ENCODE measurements around the gene UHRF2. TPM values are rescaled to one million over a fixed set of nuclear protein-coding genes. Genes with fewer than 3 reads are reported as not detected.

Gene UHRF2
- total and polyA plus RNA-seq, 2 of the 13 experiments (the other 11 are each of a cell fraction or from before 2014, with no cell fraction given): 42.1 to 44.2 TPM

GRCh38 chr9:6412487-6413364 is at the start of gene UHRF2 (continued):
- TF ChIP-seq SIN3B (IDR thresholded peaks at IDR 0.05; ENCODE audit: low read length) (no peak; the same call in 1 of the 2 replicates), HOXA7 (CRISPR knock-in tag; IDR thresholded peaks at IDR 0.05) (no peak), PPARG (CRISPR knock-in tag; conservative IDR thresholded peaks at IDR 0.05) (peak; percentile 42; the same call in 1 of the 2 replicates), SMC3 (IDR thresholded peaks at IDR 0.05; ENCODE audit: low read length) (no peak), NFAT5 (CRISPR knock-in tag; IDR thresholded peaks at IDR 0.05) (peak; percentile 40; the same call in 1 of the 2 replicates), KAT2B (IDR thresholded peaks at IDR 0.05; ENCODE audit: borderline replicate concordance, low read depth, low read length) (no peak), MLLT10 (CRISPR knock-in tag; IDR thresholded peaks at IDR 0.05) (no peak), NBN (conservative IDR thresholded peaks at IDR 0.05) (no peak), POGK (CRISPR knock-in tag; conservative IDR thresholded peaks at IDR 0.05) (0 out of 2 replicates have a peak, but pooled peaks have one; percentile 39), ZXDC (CRISPR knock-in tag; IDR thresholded peaks at IDR 0.05) (no peak; the same call in 1 of the 2 replicates), KLF12 (CRISPR knock-in tag; IDR thresholded peaks at IDR 0.05; ENCODE audit: borderline replicate concordance) (peak; percentile 73), ZFP36L2 (CRISPR knock-in tag; IDR thresholded peaks at IDR 0.05) (no peak), ZNF720 (CRISPR knock-in tag; IDR thresholded peaks at IDR 0.05) (no peak), MAFG (CRISPR knock-in tag; IDR thresholded peaks at IDR 0.05) (no peak), ZSCAN31 (CRISPR knock-in tag; IDR thresholded peaks at IDR 0.05; ENCODE audit: low read depth) (peak; percentile 41; the same call in 1 of the 2 replicates), ZBTB25 (CRISPR knock-in tag; IDR thresholded peaks at IDR 0.05) (no peak), NFE2 (CRISPR knock-in tag; IDR thresholded peaks at IDR 0.05) (no peak), ATRX (CRISPR knock-in tag; IDR thresholded peaks at IDR 0.05; ENCODE audit: borderline replicate concordance) (no peak), TMF1 (CRISPR knock-in tag; IDR thresholded peaks at IDR 0.05; ENCODE audit: low read depth) (peak; percentile 64; the same call in 1 of the 2 replicates)
